NOMO-1 (cell line): Measurements from ENCODE around the gene KIF4B.
A peak's percentile ranks its signal among the peaks of the same experiment; 100 is the strongest.
"Not testable (repeated sequence)": the region's sequence is repeated elsewhere in the genome, so short reads cannot be mapped to it uniquely, and the experiment has no call there.

Source experiments
- DNase-seq, 2 experiments: peaks; one replicate each; lab custom pipeline; 2025; ENCODE audit not compliant: unreplicated experiment in 2 of 2; lab: John Stamatoyannopoulos, UW

The KIF4B gene

GRCh38 chr5:155013526-155013925 is at the start of gene KIF4B:
Gene KIF4B, plus strand, starts transcription at chr5:155013755. Its CDS starts 105 bp downstream, at chr5:155013860.
- no peak for DNase-seq

- no peak for DNase-seq
These were observed 47.3 kb upstream of the KIF4B start for GRCh38 chr5:154966081-154966841.

- no peak for DNase-seq
These were observed 46.7 kb upstream of the KIF4B start for GRCh38 chr5:154966874-154967273.

- peak in 1 of 2 experiments; percentile 19 for DNase-seq
These were observed 46.0 kb upstream of the KIF4B start for GRCh38 chr5:154967421-154968024.

- DNase-seq = no peak
These were observed 44.6 kb upstream of the KIF4B start for GRCh38 chr5:154968953-154969352.

GRCh38 chr5:154970759-154971158 is 42.8 kb upstream of the KIF4B start:
- DNase-seq = peak; percentile 15 to 53

GRCh38 chr5:154971501-154971900 is 42.1 kb upstream of the KIF4B start:
- no peak for DNase-seq

- peak in 1 of 2 experiments; percentile 13 for DNase-seq
These were observed 41.0 kb upstream of the KIF4B start for GRCh38 chr5:154972476-154973080.

- not testable (repeated sequence) for DNase-seq
These were observed 37.5 kb upstream of the KIF4B start for GRCh38 chr5:154976082-154976481.

- DNase-seq = peak in 1 of 2 experiments; percentile 58
These were observed 36.1 kb upstream of the KIF4B start for GRCh38 chr5:154977409-154977808.

- DNase-seq = not testable (repeated sequence)
These were observed 35.3 kb upstream of the KIF4B start for GRCh38 chr5:154978294-154978693.

- DNase-seq = peak in 1 of 2 experiments; percentile 8
These were observed 28.5 kb upstream of the KIF4B start for GRCh38 chr5:154984946-154985516.

- no peak for DNase-seq
These were observed 27.4 kb upstream of the KIF4B start for GRCh38 chr5:154986151-154986550.

GRCh38 chr5:154989626-154990025 is 23.9 kb upstream of the KIF4B start:
- no peak for DNase-seq

- DNase-seq = no peak
These were observed 20.1 kb upstream of the KIF4B start for GRCh38 chr5:154993461-154993860.

GRCh38 chr5:154995679-154996078 is 17.9 kb upstream of the KIF4B start:
- DNase-seq = no peak

- DNase-seq = no peak
These were observed 15.8 kb upstream of the KIF4B start for GRCh38 chr5:154997746-154998145.

- no peak for DNase-seq
These were observed 13.7 kb upstream of the KIF4B start for GRCh38 chr5:154999865-155000264.

- DNase-seq = no peak
These were observed 12.0 kb upstream of the KIF4B start for GRCh38 chr5:155001523-155001922.

- not testable (repeated sequence) for DNase-seq
These were observed 10.8 kb upstream of the KIF4B start for GRCh38 chr5:155002722-155003121.

GRCh38 chr5:155004138-155004744 is 9.3 kb upstream of the KIF4B start:
- peak in 1 of 2 experiments; percentile 3 for DNase-seq
